ENCODE results near the gene GCK. TPM values are rescaled to one million over a fixed set of nuclear protein-coding genes. Genes with fewer than 3 reads are reported as not detected.

The GCK gene
- 0.30 TPM in 1 of 2 replicates, not detected in the other for total RNA-seq

GRCh38 chr7:44189286-44189992 lies at the start of gene GCK:
Gene GCK (minus strand): TSS chr7:44189439. CDS start chr7:44188953, 486 bp downstream.

GRCh38 chr7:44200699-44201461 lies 11.6 kb upstream of the GCK start, which contains the start of gene YKT6:
Gene YKT6 (plus strand): TSS chr7:44200978. CDS start chr7:44201136, 158 bp downstream.

GRCh38 chr7:44141221-44141850 lies 47.9 kb downstream of the GCK start, which contains the start of gene MYL7:
Gene MYL7 (minus strand): TSS chr7:44141332. CDS start chr7:44141305, 27 bp downstream.

GRCh38 chr7:44123190-44124003 lies 65.8 kb downstream of the GCK start, which contains the start of gene POLD2:
Gene POLD2 (minus strand): TSS chr7:44123548. CDS start chr7:44122053, 1,495 bp downstream.

GRCh38 chr7:44103923-44104859 lies 85.0 kb downstream of the GCK start, which contains the start of gene AEBP1:
Gene AEBP1 (plus strand): TSS chr7:44104345. CDS start chr7:44104666, 321 bp downstream.

Other genes starting within 250 kb of the GCK start
- not detected in 2 replicates for gene SPDYE1, start 191.5 kb downstream of the GCK start, total RNA-seq
- 125 and 154 TPM in 2 replicates for gene DBNL, start 144.7 kb downstream of the GCK start, total RNA-seq
- gene PGAM2, start 123.9 kb downstream of the GCK start, total RNA-seq = not detected in 2 replicates
- 7.4 and 14.7 TPM in 2 replicates for gene POLM, start 106.9 kb downstream of the GCK start, total RNA-seq
- 34.4 and 72.7 TPM in 2 replicates for gene AEBP1, start 85.1 kb downstream of the GCK start, total RNA-seq
- 53.2 and 78.5 TPM in 2 replicates for gene POLD2, start 65.9 kb downstream of the GCK start, total RNA-seq
- gene MYL7, start 48.1 kb downstream of the GCK start, total RNA-seq = not detected in 2 replicates
- gene YKT6, start 11.5 kb upstream of the GCK start, total RNA-seq = 108 and 121 TPM in 2 replicates
- not detected in 2 replicates for gene CAMK2B, start 136.2 kb upstream of the GCK start, total RNA-seq

All from smooth muscle cell of the umbilical artery (primary cell).